ENCODE measurements around the gene CACNA1E.

CACNA1E gene

DNA sequence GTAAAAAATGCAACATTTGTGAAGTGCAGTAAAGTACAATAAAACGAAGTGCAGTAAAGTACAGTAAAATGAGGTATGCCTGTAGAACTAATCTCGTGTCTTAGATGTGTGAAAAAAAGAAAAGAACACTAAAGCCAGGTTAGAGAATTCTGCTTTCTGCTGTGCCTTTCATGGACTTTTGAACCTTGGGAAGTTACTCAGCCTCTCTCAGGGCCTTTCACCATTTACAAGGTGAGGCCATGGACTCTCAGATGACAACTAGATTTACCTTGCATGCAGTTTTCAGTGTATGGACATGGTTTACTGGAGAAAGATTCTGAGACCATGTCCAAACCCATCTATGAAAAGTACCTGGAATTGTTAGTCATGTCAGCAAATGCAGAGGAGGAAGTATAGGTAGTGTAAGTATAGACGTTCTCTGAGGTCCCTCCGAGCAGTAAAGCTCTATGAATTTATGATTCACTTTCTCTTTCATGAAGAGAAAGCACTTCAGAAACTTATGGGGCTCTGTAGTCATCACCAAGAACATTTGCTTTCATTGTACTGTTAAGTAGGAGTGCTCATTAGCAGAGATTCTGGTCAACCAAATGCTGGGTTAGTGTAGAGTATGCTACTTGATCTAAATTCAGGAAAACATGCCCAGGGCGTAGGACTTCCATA is 143.1 kb downstream of the CACNA1E start:
- ATAC-seq = no peak
- TF ChIP-seq ZFP30 (CRISPR knock-in tag; IDR thresholded peaks at IDR 0.05) = no peak
- TF ChIP-seq GLIS3 (CRISPR knock-in tag; IDR thresholded peaks at IDR 0.05) = no peak
- TF ChIP-seq ZNF8 (CRISPR knock-in tag; IDR thresholded peaks at IDR 0.05) = no peak
- TF ChIP-seq OSR1 (CRISPR knock-in tag; IDR thresholded peaks at IDR 0.05) = no peak
- TF ChIP-seq ZC3H10 (CRISPR knock-in tag; IDR thresholded peaks at IDR 0.05) = no peak

GRCh38 chr1:181630398-181630797 is 147.1 kb downstream of the CACNA1E start:
- TF ChIP-seq ZFP30 (CRISPR knock-in tag; IDR thresholded peaks at IDR 0.05) (no peak), ZNF565 (CRISPR knock-in tag; conservative IDR thresholded peaks at IDR 0.05; ENCODE audit: low read depth) (no peak)
- ATAC-seq = no peak

DNA sequence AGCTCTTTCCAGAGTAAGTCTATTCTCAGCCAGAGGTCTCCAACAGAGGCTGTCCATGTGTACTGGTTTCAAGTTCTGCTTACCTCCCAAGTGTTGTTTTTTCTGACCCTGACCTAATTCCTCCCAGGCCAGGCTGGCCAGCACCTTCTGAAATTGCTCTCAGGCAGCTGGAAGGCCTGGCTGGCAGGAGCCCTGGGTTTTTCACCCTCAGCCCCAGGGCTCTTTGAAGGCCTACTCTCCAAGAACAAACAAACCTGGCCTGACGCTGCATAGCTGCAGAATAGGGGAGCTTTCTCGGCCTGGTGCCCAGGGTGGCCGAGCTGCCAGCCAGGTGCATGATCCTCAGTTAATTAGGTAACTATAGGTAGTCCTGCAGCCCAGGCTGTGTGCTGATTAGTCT is 147.5 kb downstream of the CACNA1E start:
- TF ChIP-seq OSR1 (CRISPR knock-in tag; IDR thresholded peaks at IDR 0.05) (no peak), CSRNP3 (CRISPR knock-in tag; IDR thresholded peaks at IDR 0.05) (no peak), BACH2 (CRISPR knock-in tag; IDR thresholded peaks at IDR 0.05; ENCODE audit: borderline replicate concordance) (no peak), ZNF70 (CRISPR knock-in tag; IDR thresholded peaks at IDR 0.05) (no peak), GLIS3 (CRISPR knock-in tag; IDR thresholded peaks at IDR 0.05) (no peak), CSDC2 (CRISPR knock-in tag; IDR thresholded peaks at IDR 0.05) (no peak), ISL1 (CRISPR knock-in tag; IDR thresholded peaks at IDR 0.05) (no peak), ZFP30 (CRISPR knock-in tag; IDR thresholded peaks at IDR 0.05) (no peak)
- TF ChIP-seq, protein P1, sequence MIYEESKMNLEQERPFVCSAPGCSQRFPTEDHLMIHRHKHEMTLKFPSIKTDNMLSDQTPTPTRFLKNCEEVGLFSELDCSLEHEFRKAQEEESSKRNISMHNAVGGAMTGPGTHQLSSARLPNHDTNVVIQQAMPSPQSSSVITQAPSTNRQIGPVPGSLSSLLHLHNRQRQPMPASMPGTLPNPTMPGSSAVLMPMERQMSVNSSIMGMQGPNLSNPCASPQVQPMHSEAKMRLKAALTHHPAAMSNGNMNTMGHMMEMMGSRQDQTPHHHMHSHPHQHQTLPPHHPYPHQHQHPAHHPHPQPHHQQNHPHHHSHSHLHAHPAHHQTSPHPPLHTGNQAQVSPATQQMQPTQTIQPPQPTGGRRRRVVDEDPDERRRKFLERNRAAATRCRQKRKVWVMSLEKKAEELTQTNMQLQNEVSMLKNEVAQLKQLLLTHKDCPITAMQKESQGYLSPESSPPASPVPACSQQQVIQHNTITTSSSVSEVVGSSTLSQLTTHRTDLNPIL (CRISPR knock-in tag; IDR thresholded peaks at IDR 0.05; ENCODE audit: low read depth) = no peak
- TF ChIP-seq, protein P2, sequence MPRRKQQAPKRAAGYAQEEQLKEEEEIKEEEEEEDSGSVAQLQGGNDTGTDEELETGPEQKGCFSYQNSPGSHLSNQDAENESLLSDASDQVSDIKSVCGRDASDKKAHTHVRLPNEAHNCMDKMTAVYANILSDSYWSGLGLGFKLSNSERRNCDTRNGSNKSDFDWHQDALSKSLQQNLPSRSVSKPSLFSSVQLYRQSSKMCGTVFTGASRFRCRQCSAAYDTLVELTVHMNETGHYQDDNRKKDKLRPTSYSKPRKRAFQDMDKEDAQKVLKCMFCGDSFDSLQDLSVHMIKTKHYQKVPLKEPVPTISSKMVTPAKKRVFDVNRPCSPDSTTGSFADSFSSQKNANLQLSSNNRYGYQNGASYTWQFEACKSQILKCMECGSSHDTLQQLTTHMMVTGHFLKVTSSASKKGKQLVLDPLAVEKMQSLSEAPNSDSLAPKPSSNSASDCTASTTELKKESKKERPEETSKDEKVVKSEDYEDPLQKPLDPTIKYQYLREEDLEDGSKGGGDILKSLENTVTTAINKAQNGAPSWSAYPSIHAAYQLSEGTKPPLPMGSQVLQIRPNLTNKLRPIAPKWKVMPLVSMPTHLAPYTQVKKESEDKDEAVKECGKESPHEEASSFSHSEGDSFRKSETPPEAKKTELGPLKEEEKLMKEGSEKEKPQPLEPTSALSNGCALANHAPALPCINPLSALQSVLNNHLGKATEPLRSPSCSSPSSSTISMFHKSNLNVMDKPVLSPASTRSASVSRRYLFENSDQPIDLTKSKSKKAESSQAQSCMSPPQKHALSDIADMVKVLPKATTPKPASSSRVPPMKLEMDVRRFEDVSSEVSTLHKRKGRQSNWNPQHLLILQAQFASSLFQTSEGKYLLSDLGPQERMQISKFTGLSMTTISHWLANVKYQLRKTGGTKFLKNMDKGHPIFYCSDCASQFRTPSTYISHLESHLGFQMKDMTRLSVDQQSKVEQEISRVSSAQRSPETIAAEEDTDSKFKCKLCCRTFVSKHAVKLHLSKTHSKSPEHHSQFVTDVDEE (CRISPR knock-in tag; IDR thresholded peaks at IDR 0.05) = no peak
- ATAC-seq = no peak

GRCh38 chr1:181632492-181632891 is 149.2 kb downstream of the CACNA1E start:
- no peak for ATAC-seq
- TF ChIP-seq, protein P2 (CRISPR knock-in tag; IDR thresholded peaks at IDR 0.05) = no peak

- ATAC-seq = no peak
- no peak for TF ChIP-seq ESRRG (CRISPR knock-in tag; IDR thresholded peaks at IDR 0.05)
- TF ChIP-seq RARB (CRISPR knock-in tag; IDR thresholded peaks at IDR 0.05) = no peak
- no peak for TF ChIP-seq ISL1 (CRISPR knock-in tag; IDR thresholded peaks at IDR 0.05)
- TF ChIP-seq OSR1 (CRISPR knock-in tag; IDR thresholded peaks at IDR 0.05) = no peak
- TF ChIP-seq, protein P1 (CRISPR knock-in tag; IDR thresholded peaks at IDR 0.05; ENCODE audit: low read depth) = no peak
- TF ChIP-seq TOX (CRISPR knock-in tag; IDR thresholded peaks at IDR 0.05; ENCODE audit: borderline replicate concordance) = no peak
- TF ChIP-seq, protein P2 (CRISPR knock-in tag; IDR thresholded peaks at IDR 0.05) = no peak
- TF ChIP-seq PPARA (CRISPR knock-in tag; IDR thresholded peaks at IDR 0.05; ENCODE audit: borderline replicate concordance) = no peak
- TF ChIP-seq CSRNP3 (CRISPR knock-in tag; IDR thresholded peaks at IDR 0.05) = no peak
- no peak for TF ChIP-seq CSDC2 (CRISPR knock-in tag; IDR thresholded peaks at IDR 0.05)
- no peak for TF ChIP-seq TCF4 (CRISPR knock-in tag; IDR thresholded peaks at IDR 0.05; ENCODE audit: borderline replicate concordance)
- TF ChIP-seq ZNF70 (CRISPR knock-in tag; IDR thresholded peaks at IDR 0.05) = no peak
- no peak for TF ChIP-seq SNAI2 (CRISPR knock-in tag; IDR thresholded peaks at IDR 0.05)
- TF ChIP-seq ZC3H10 (CRISPR knock-in tag; IDR thresholded peaks at IDR 0.05) = no peak
Observed at GRCh38 chr1:181632960-181633359, 149.6 kb downstream of the CACNA1E start.

Measured in SK-N-SH treated with all-trans-retinoic acid at 6 μM for 48 hours (cell line).